Activated CD4-positive, alpha-beta T cell treated with anti-CD3 and anti-CD28 coated beads, Interleukin-2, amount 50 U/mL, for 4 hours (primary cell): Measurements from ENCODE around the gene PIGS.
"Not testable (repeated sequence)": the region's sequence is repeated elsewhere in the genome, so short reads cannot be mapped to it uniquely, and the experiment has no call there.

Source experiments
- DNase-seq, 2 experiments: peaks; one replicate each; pipeline ENCODE4 v3.0.0-alpha.2; 2020

The PIGS gene

DNA sequence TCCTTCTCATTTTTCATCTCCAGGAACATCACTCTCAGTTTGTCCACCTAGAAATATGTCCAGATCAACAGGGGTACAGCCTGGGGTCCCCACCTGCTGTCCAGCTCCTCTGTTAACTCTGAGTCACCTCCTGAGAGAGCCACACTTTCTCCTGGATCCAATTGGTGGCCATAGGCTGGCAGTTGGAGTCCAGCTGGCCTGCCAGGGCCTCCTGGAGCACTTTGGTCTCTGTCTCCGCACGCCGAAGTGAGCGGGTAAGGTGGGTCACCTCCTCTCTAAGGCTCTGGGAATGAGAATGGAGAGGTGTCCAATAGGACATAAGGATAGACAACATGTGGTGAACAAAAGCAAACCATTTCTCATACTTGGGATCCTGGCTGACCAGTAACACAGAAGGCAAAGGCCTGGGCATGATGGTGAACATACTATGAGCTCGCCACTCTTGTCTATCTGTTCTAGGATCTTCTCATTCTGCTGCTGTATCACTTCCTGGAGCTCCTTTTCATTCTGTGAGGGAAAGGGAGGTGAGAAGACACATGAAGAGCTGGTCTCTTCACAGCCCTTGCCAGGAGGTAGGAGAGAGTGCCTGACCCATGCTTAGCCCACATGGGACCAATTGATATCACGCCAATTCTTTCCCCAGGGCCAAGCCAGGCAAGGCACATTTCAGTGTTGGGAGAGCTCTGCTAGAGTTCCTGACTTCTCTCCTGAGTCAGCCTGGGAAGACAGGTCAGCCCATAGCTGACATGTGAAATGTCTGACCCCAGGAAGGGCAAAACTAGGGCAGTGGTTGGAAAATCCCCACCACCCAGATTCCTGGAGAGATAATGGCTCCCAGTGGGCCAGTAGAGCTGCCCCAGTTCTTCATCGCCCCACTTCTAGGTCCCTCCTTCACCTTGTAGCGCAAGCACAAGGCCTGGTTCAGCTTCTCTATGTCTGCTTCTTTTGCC lies 7.2 kb upstream of the PIGS start:
- no peak for DNase-seq

DNA sequence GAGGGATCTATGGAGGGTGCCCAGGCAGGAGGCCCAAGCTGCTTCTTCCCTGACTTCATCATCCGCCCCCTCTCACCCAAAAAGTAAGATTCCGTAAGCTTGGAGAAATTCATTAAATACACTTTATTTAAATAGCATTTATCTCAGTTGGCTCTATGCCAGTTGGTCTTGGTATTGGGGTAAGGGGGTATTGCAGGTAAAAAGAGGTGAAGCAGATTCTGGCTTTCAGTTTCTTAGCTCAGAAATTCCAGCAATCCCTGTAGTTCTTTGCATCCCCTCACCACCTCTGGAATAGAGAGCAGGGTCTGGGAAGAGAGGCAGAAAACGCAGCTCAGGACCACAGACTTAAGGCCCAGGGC lies 6.1 kb upstream of the PIGS start:
- no peak for DNase-seq

DNA sequence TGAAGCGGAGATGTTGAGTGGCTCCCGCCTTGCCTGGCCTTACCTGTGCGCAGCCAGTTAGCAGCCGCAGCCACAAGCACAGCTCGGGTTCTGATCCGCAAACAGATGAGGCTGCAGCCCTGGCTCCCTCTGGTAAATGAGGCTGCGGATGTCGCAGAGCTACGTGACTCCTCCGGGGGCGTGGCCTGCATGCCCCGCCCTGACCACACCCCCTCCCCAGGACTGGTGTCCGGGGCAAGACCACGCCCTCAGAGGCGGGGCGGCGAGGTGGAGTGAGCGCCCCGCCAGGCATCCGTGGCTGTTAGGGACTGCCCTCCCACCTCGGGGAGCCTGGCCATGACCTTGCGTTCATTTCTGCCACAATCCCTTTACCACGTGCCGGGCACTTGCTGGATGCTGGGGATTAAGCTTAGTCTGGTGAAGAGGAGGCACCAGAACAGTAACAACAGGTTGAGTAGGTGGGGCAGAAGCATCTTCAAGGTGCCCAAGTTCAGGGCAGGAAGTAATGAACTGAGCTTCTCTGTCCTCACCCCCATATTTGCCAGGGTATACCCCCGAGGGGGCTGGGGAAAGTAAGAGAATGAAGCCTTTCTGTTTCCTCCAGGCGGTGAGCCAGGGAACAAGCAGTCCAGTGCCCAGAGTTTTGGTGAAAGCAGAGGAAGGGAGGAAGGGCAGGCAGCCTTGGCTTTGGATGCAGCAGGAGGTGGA lies 5.6 kb upstream of the PIGS start, which contains the start of gene ALDOC:
Gene ALDOC, minus strand, starts transcription at position 138 of the 708 bp plus-strand sequence. CDS start 1,363 bp downstream, outside the sequence.
- peak; percentile 96 to 97 for DNase-seq

DNA sequence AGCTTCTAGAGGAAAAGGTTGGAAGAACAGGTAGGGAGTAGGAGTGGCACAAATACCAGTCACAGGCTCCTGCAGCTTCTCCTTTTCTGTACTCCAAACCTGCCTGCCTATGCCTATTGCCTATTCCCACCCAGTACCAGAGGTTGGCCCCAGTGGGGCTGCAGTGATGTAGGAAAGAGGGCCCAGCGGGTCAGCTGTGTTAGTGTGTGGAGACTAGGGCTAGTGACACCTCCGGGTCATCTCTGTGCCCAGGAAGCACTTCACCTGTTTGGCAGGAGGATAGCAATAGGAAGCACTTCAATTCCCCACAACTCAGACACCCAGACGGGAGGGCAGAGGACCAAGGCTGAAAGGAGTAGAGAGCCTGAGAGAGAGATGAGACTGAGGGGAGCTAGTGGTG lies 4.7 kb upstream of the PIGS start:
- DNase-seq = not testable (repeated sequence)

DNA sequence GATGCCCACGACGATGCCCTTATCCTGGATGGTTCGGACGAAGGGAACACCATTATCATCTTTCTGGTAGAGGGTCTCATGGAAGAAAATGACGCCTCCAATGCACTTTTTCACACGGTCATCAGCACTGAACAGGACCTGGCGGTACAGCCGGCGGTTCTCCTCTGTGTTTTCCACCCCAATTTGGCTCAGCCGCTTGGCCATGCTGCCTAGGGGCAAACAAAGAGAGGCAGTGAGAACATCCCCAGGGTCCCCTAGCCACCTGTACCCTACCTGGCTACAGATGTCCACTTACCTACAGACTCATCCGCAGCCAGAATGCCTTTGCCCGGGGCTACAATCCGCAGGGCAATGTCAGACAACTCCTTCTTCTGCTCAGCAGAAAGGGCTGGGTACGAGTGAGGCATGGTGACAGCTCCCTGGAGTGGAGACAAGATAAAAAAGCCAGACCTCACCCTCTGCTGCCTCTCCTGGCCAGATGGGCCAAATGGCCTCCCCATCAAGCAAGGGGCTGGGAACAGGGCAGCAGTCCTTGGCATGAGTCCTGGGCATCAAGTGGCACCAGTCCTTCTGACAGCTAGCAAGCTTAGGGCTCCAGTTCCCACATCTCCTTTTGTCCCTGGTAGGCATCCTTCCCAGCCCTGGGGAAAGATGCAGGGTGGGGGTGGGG lies 3.9 kb upstream of the PIGS start:
- no peak for DNase-seq

DNA sequence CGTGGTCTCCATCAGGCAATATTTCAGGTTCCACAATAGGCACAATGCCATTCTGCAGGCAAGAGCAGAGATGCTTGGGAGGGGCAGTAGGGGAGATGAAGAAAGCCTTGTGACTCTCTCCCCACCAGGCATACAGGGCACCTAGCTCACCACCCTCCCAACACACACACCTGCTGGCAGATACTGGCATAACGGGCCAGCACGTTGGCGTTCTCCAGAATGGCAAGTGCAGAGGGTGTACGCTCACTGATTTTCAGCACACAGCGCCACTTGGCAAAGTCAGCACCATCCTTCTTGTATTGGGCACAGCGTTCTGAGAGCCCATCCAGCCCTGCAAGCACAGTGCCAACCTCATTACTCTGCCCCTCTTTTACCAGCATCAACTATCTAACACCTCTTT lies 3.2 kb upstream of the PIGS start:
- no peak for DNase-seq

DNA sequence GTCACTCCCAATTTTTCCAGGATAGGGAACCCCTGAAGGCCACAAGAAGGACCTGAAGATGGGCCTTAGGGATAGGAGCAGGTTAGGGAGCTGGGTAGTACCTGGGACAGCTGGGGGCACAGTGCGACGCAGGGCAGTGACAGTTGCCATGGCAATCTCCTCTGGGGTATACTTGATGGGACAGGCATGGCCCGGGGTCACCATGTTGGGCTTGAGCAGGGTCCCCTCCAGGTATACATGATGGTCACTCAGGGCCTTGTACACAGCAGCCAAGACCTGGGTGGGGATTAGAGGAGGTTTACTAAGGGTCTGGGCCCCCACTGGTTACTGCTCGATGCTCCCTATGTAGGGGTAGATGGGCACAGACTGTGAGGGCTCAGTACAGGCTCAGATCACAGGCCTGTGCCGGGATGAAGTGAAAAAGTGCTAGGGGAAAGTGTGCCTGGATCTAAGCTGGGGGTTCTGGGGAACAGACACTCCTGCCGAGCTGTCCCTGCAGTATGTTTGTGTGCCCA lies 2.7 kb upstream of the PIGS start:
- DNase-seq = no peak

DNA sequence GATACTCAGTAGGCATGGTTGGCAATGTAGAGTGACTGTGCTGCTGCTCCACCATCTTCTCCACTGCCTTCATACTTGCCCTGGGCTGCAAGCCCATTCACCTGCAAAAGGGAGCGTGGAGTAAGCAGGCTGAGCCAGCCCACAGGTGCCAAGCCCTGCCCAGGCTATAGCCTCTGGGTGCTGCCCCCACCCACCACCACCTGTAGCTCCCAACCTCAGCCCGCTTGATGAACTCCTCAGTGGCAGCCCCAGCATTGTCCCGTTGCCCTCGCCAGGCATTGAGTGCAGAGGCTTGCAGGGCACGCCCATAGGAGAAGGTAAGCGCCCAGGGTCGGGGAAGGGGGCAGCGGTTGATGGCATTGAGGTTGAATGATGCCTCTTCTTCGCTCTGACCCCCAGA lies 2.2 kb upstream of the PIGS start:
- DNase-seq = no peak

DNA sequence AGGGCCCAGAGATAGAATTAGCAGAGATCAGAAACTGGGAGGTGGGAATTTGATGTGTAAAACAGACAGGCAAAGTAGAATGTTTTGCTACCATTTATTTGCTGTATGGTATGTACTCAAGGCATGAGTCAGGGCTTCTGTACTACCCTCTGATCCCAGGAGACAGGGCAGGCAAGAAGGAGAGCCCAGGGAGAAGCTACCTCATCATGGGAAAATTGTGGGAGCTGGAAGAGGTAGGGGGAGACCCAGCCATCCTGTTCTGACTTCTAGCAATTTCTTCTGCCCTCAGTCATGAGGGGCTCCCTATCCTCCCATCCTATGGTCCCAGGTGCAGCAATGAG lies 1.7 kb upstream of the PIGS start:
- DNase-seq = no peak

DNA sequence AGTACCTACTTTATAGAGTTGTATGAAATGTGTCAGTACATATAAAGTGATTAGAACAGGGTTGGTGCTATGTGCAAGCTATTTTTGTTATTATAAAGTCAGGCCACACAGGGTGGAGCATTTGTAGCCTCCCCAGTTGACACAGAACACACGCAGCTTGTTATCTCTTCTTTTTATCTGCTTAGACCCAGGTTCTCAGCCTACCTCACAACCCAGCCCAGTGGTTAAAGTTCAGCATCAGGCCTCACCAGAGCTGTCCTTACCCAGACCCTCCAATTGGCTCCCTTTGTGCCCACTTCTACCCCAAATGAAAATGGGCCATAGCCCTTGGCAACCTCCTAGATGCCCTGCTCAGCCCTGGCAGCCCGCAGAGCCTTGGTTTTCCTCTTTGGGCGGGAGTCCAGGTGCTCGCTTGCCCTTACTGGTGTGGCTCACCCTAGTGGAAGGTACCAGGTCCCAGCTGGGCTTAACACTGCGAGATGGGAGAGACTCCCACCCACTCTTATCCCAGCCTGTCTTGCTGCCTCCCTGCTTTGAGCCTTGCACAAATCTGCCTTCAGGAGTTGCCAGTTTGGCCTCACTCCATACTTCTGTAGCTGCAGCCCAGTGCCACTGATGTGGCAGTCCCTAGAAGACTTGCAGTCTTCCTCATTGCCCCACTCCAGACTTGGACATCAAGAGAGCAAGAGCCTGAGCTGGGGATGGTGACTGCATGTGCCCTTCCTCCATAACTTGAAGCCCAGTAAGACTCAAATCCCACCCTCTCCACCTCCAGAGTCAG lies 1.1 kb upstream of the PIGS start:
- no peak for DNase-seq

DNA sequence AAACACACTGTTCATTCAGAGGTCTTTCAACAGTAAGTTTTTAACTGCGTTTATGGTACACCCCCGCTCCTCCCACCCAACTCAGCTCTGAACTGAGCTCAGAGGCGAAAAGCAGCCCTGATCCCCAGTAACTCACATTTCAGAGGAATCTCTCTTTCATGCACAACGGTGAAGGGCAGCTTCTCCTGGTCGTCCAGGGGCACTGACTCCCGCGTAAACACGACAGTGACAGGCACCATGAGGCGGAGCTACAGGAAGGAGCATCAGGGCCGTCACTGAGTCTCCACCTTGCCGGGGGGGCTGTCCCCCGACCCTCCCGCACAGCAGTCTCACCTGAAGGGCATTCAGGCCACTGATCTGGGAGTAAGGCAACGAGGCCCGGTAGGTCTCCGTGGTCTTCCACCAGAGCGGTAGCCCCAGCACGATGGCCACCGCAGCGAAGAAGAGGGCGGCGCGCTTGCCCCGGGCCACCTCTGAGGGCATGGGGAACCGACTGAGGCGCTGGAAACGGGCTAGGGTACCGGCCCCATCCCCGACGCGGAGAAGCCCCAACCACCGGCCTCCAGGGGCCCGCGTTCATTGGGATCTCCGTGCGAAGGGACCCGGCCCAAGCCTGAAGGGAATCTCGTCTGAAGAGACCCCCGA lies 486 bp downstream of the PIGS start:
- DNase-seq = peak in 1 of 2 experiments; percentile 31

DNA sequence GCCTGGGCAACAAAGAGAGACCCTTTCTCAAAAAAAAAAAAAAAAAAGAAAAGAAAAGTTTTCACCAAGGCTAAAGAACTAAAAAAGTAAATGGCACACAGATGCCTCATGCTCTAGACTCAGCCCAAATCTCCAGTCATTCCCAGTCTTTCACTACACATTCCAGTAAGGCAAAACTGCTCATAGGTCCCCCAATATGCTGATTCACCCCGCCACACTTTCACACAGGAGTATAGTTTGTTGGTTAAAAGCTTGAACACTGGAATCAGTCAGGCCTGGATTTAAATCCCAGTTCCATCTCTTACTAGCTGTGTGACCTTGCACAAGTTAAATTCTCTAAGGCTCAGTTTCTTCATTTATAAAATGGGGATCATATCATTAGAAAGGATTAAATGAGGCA lies 1.9 kb downstream of the PIGS start:
- DNase-seq = no peak

DNA sequence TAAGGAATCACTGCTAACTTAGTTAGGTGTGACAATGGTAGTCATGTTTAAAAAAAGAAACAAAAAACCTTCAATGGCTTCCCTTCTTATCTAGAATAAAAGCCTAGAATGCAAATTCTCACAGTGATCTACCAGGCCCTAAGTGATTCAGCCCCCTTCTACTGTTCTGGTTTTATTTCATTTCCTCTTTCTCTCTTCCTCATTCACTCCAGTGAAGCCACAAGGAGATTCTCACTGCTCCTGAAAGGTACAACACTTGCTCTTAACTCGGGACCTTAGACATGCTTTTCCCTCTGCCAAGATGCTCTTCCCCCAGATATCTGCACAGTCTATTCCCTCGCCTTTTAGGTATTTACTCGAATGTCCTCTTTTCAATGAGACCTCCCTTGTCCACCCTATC lies 3.7 kb downstream of the PIGS start:
- DNase-seq = no peak

DNA sequence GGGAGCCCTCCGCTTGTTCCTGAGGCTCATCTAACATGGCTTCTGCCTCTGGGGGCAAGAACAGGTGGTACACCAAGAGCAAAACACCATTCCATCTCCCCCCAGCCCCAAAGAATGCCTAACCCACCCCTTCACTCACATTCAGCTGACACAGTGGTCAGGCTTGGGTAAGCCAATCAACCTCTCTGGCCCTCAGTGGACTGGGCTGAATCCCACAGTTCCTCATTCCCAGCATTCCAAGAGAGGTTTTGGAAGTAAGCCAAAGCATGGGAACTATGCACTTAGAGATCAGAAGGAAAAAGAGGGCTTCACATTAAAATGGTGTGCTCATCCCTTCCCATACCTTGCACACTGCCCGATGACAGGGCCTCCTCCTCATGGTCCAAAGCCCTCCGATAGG lies 7.8 kb downstream of the PIGS start:
- no peak for DNase-seq

DNA sequence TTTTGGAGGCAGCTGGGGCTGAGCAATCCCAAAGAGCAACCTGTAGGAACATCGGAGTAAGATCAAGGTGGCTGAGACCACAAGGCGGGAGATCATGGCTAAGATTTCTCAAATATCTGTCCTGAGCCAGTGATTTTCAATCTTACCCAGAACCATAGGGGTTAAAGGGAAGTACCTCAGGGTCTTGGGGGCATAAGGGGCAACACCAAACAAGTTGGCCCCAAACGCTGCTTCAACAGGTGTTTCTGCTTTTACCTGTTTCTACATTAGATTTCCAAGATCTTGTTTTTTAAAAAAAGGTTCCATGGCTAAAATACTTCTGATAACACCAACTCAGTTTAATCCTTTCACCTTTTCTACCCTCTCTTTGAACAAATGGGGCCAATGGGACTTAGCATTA lies 16.3 kb downstream of the PIGS start:
- DNase-seq = no peak

DNA sequence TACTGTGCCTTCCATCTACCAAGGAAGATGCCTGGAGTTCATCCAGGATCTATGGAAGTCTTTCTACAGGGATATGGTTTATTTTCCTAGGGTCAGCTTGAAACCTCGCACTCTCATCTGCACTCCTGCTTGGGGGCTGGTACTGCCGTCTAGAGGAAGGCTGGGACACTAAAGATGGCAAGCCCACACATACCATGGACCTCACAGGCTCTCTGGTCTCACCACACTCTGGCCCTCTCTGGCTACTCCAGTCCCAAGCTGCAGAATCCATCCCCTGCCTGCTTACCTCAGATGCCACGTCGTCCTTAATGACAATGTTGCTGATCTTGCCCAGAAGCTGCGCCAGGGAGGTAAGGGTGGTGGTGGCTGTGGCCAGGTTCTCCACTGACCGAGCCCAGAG lies 16.8 kb downstream of the PIGS start:
- DNase-seq = no peak

DNA sequence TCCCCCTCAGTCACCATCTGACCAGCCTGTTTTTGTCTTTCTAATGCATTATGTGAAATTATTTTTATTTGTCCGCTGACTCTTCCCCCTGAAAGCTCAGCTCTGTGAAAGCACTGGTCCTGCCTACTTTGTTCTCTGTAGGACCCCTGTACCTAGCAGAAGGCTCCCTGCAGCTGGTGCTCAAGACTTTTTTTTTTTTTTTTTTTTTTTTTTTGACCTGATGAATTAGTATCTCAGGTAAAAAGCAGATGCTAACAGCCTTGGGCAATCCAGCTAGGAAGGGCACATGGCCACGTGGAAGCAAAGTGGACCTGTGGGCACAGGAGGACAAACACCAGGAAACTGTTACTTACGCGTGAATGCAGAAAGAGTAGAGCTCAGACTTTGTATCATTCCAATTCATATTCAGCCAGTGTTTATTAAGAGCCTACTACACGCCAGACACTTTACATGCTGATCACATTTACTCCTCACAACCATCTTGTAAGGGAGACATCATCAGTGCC lies 18.3 kb downstream of the PIGS start:
- no peak for DNase-seq

DNA sequence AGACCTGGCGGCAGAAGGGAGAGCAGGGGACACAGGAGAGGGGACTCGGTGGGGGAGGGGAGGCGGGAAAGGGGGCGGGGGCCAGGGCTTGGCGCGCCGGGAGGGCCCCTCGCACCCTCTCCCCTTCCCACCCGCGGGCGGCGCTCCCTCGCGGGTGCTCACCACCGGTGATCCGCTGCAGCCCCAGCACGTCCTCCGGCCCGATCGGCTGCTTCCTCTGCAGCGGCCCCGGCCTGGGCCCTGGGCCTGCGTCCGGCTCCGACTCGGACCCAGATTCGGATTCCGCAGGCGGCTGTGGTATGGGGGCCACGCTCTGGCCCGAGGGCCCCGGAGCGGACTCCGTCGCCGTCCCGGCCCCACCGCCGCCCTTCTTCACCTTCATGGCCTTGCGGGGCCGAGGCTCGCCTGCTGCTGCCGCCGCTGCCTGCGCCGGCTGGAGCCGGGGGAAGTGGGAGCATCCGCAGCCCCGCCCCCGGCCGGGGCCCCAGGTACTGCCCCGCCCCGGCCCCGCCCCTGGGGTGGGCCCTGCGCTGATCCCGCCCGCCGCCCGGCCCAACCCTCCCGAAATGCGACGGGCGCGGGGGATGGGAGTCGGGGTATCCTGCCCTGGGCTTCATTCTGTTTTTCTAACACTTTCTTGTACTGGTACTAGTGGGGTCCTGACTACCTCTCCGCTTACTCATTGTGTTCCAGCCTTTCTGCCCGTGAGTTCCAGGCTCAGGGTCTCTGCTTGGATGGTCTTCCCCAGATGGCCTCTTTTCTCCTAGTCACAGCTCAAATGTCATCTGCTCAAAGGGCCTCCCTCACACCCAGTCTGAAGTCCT lies 18.9 kb downstream of the PIGS start, which contains the start of gene UNC119:
Gene UNC119, minus strand, starts transcription at position 449 of the 824 bp plus-strand sequence. Its CDS starts 67 bp downstream, at position 382.
- peak; percentile 59 to 69 for DNase-seq

DNA sequence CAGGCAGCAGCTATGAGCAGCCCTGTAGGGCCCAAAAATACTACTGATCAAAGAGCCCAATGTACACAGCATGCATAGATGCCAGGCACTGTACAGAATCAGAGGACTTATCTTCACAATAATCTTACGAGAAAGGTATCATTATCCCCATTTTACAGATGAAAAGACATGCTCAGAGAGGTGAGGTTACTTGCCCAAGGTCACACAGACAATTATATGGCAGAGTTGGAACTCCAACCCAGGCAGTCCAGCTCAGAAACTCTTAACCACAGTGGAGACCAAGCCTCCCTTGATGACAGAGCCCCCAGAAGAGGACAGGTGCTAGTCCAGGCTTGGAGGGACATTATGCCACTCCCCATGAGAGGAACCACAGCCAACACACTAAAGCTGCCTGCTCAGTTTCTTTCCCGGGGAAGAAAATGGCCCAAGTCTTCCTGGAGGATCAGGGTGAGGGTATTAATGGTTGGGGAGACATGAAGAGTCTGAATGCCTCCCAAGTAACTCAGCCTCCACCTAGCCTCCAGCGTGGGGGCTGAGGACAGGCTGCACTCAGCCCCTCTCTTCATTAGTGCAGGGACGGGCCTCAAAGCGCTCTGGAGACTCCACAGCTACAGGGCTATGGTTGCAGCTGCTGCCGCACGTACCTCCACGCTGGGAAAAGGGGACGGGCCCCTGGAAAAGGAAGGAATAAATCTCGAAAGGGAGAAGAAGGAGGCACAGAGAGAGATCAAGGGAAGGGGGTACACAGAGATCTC lies 19.7 kb downstream of the PIGS start:
- DNase-seq = no peak

DNA sequence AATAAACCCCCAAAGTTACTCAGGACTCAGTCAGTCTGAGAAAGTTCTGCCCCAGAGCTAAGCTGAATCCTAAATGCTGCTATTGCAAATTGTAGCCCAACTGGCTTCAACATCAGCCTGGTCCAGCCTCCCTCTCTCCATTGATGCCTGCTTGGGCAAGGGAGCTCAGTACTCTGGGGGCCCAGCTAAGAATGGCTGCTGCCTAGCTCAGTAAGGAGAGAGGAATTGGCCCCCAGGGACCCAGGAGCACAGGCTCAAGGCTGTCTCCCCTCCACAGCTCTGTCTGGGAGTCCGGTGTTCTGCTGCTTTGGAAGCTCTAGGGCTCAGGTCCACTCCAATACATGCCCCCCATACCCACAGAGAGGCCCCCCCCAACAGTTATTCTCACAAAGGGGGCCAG lies 20.5 kb downstream of the PIGS start:
- no peak for DNase-seq
